SU-DHL-6 (cell line): Measurements from ENCODE around the gene RTL9.
"Not testable (repeated sequence)": the region's sequence is repeated elsewhere in the genome, so short reads cannot be mapped to it uniquely, and the experiment has no call there.

Source experiments
- H2AFZ ChIP-seq: fragments of 200-600 bp; sonication (generic); 2 replicates; pipeline ENCODE4 v1.6.1; 2014; ENCODE audit warnings: low read depth, mild to moderate bottlenecking, moderate library complexity, mixed read lengths, antibody characterized with exemption, low read length; ENCODE audit not compliant: severe bottlenecking
- H3F3A ChIP-seq: fragments of 200-600 bp; shearing (Covaris generic); 2 replicates; pipeline ENCODE4 v1.6.0; 2016; ENCODE audit warnings: antibody characterized with exemption, mild to moderate bottlenecking; ENCODE audit not compliant: insufficient read depth
- H3K27ac ChIP-seq: fragments of 200-600 bp; sonication (generic); 2 replicates; pipeline ENCODE4 v1.5.1; 2016; ENCODE audit warnings: low read depth, mild to moderate bottlenecking, low read length, moderate library complexity, mixed read lengths
- H3K27me3 ChIP-seq: fragments of 200-600 bp; sonication (generic), shearing (Covaris generic); 2 replicates; pipeline ENCODE4 v1.6.0; 2014; ENCODE audit warnings: mild to moderate bottlenecking, low read length
- H3K36me3 ChIP-seq: fragments of 200-600 bp; sonication (generic); 2 replicates; pipeline ENCODE4 v1.6.1; 2014; ENCODE audit warnings: mild to moderate bottlenecking, low read length, mixed read lengths
- H3K4me2 ChIP-seq: fragments of 300-600, 200-600 bp; shearing (Covaris generic), sonication (generic); 2 replicates; pipeline ENCODE4 v1.6.0; 2014; ENCODE audit warnings: low read length, low read depth, mild to moderate bottlenecking; ENCODE audit not compliant: poor library complexity, severe bottlenecking
- H3K4me3 ChIP-seq: fragments of 200-600 bp; sonication (generic); 2 replicates; pipeline ENCODE4 v1.5.1; 2014; ENCODE audit warnings: antibody characterized with exemption, low read length, mild to moderate bottlenecking, mixed read lengths; ENCODE audit not compliant: insufficient read depth, poor library complexity, severe bottlenecking
- H3K79me2 ChIP-seq: fragments of 200-600 bp; sonication (generic); 2 replicates; pipeline ENCODE4 v1.6.1; 2014; ENCODE audit warnings: mild to moderate bottlenecking, low read length, moderate library complexity; ENCODE audit not compliant: insufficient read depth
- H3K9ac ChIP-seq: fragments of 200-600 bp; sonication (generic); 2 replicates; pipeline ENCODE4 v1.7.0; 2014; ENCODE audit warnings: mild to moderate bottlenecking, low read length
- H3K9me2 ChIP-seq: fragments of 200-600 bp; sonication (generic); replicated peaks from 2 replicates; pipeline ENCODE4 v1.6.1; 2014; ENCODE audit warnings: low read length; ENCODE audit not compliant: insufficient read depth
- H3K9me3 ChIP-seq: fragments of 200-600 bp; sonication (generic); 2 replicates; pipeline ENCODE4 v1.6.1; 2014; ENCODE audit warnings: low read length, mixed read lengths; ENCODE audit not compliant: insufficient read depth
- H4K20me1 ChIP-seq: fragments of 200-600 bp; sonication (generic); 2 replicates; pipeline ENCODE4 v1.6.1; 2014; ENCODE audit warnings: low read depth, mild to moderate bottlenecking, antibody characterized with exemption, low read length, moderate library complexity, mixed read lengths
- EZH2phosphoT487 ChIP-seq: fragments of 200-600 bp; sonication (generic), shearing (Covaris generic); conservative IDR thresholded peaks from 2 replicates; pipeline ENCODE4 v1.6.1; 2018; ENCODE audit warnings: mild to moderate bottlenecking, antibody characterized with exemption, low read length, moderate library complexity, mixed read lengths
- TF ChIP-seq, protein P1 (sequence below): fragments of 200-600 bp; sonication (generic); IDR thresholded peaks from one replicate; pipeline ENCODE4 v1.5.1; 2017; ENCODE audit warnings: antibody characterized with exemption, mild to moderate bottlenecking, low read length, moderate library complexity; ENCODE audit not compliant: insufficient read depth, poor library complexity, severe bottlenecking

The RTL9 gene

DNA sequence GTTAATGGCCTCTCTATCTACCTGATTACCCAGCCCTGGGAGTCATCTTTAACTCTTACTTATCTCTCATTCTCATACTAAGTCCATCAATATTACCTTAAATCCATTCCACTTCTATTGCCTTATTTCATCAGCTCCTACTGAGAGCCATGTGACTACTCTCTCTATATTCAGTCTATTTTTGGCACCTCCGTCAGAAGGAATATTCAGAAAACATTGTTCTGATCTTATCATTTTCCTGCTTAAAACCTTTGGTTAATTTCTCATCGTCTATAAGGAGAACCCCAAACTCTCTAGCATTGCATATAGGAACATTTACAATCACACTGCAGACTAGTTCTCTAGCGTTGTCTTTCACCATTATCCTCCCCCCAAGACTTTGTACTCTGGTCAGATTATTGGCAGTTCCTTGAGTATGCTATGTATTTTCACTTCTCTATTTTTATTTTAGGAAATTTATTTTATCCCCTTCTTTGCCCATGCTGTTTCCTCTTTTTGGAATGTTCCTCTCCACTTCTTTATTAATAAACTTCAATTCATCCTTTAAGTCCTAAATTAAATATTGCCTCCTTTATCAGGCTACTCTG, 27.1 kb upstream of the RTL9 start:
- Histone ChIP-seq H3K27me3 (no peaks in the 10 kb centered on the region), H3K9me3 (no peaks in the 10 kb centered on the region), H3K9ac (no peak overlapping the region), H3F3A (no peaks in the 10 kb centered on the region), H3K4me2 (no peak overlapping the region), H4K20me1 (no peaks in the 10 kb centered on the region), H3K9me2 (no peaks in the 10 kb centered on the region), H3K36me3 (no peaks in the 10 kb centered on the region), H3K27ac (no peak overlapping the region), H2AFZ (no peak overlapping the region), H3K79me2 (no peaks in the 10 kb centered on the region), H3K4me3 (no peak overlapping the region)
- TF ChIP-seq, protein P1, sequence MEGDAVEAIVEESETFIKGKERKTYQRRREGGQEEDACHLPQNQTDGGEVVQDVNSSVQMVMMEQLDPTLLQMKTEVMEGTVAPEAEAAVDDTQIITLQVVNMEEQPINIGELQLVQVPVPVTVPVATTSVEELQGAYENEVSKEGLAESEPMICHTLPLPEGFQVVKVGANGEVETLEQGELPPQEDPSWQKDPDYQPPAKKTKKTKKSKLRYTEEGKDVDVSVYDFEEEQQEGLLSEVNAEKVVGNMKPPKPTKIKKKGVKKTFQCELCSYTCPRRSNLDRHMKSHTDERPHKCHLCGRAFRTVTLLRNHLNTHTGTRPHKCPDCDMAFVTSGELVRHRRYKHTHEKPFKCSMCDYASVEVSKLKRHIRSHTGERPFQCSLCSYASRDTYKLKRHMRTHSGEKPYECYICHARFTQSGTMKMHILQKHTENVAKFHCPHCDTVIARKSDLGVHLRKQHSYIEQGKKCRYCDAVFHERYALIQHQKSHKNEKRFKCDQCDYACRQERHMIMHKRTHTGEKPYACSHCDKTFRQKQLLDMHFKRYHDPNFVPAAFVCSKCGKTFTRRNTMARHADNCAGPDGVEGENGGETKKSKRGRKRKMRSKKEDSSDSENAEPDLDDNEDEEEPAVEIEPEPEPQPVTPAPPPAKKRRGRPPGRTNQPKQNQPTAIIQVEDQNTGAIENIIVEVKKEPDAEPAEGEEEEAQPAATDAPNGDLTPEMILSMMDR = no peak
- no peak for TF ChIP-seq EZH2phosphoT487

DNA sequence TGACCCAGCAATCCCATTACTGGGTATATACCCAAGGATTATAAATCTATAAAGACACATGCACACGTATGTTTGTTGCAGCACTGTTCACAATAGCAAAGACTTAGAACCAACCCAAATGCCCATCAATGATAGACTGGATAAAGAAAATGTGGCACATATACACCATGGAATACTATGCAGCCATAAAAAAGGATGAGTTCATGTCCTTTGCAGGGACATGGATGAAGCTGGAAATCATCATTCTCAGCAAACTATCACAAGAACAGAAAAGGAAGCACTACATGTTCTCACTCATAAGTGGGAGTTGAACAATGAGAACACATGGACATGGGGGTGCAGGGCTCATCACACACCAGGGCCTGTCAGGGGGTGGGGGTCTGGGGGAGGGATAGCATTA, 25.2 kb upstream of the RTL9 start:
- not testable (repeated sequence) for H3K9ac ChIP-seq, H3K4me2 ChIP-seq, H3K36me3 ChIP-seq, H2AFZ ChIP-seq, H3K27ac ChIP-seq, H3K4me3 ChIP-seq, H3F3A ChIP-seq, H4K20me1 ChIP-seq, H3K9me3 ChIP-seq, H3K79me2 ChIP-seq, H3K9me2 ChIP-seq, H3K27me3 ChIP-seq

DNA sequence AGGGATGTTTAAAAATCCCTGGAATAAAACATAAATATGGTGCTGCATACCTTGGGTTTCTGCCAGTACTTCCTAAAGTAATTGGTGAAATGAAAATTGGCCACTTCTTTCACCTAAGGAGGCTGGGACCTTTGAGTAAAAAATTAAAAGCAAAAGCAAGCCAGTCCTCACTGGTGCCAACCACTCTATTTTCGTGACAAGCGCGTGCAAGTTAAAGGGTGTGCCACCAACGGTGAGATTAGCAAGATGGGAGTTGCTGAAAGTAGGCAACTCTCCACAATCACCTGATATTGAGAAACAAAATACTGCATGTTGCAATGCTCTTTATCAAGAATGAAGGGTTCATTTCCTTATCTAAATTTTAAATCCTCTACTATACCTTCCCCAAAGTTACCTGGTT, 19.7 kb upstream of the RTL9 start:
- Histone ChIP-seq H3K27ac (no peak overlapping the region), H3K9ac (no peak overlapping the region), H2AFZ (no peak overlapping the region), H3K4me2 (no peak overlapping the region), H3K4me3 (no peak overlapping the region), H4K20me1 (no peaks in the 10 kb centered on the region), H3K36me3 (no peaks in the 10 kb centered on the region), H3K79me2 (no peaks in the 10 kb centered on the region), H3K9me3 (no peaks in the 10 kb centered on the region), H3K27me3 (no peaks in the 10 kb centered on the region), H3F3A (no peaks in the 10 kb centered on the region), H3K9me2 (no peaks in the 10 kb centered on the region)
- TF ChIP-seq, protein P1 = no peak
- TF ChIP-seq EZH2phosphoT487 = no peak

DNA sequence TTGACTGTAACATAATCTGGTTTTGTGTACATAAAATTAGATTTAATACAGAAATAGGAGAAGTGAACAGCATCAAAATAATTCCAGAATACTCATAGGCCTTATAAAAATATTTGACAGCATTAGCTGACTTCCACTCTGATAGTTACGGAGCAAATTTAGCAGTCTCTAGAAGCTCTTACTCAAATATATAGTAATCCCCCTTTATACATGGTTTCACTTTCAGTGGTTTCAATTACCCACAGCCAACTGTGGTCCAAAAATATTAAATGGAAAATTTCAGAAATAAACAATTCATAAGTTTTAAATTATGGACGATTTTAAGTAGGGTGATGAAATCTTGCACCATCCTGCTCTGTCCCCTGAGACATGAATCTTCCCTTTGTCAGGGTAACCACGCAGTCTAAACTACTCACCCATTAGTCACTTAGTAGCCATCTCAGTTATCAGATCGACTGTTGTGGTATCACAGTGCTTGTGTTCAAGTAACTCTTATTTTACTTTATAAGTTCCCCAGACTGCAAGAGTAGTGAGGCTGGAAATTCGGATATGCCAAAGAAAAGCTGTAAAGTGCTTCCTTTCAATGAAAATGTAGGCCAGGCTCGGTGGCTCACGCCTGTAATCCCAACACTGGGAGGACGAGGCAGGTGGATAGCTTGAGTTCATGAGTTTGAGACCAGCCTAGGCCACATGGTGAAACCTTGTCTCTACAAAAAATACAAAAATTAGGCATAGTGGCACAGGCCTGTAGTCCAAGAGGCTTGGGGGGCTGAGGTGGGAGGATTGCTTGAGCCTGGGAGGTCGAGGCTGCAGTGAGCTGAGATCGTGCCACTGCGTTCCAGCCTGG, 17.2 kb upstream of the RTL9 start:
- no peaks in the 10 kb centered on the region for H3K9me2 ChIP-seq
- H3F3A ChIP-seq = no peaks in the 10 kb centered on the region
- TF ChIP-seq, protein P1 = no peak
- TF ChIP-seq EZH2phosphoT487 = no peak
- no peaks in the 10 kb centered on the region for H4K20me1 ChIP-seq
- no peak overlapping the region for H3K9ac ChIP-seq
- H3K79me2 ChIP-seq = no peaks in the 10 kb centered on the region
- no peaks in the 10 kb centered on the region for H3K27me3 ChIP-seq
- H3K36me3 ChIP-seq = no peaks in the 10 kb centered on the region
- no peaks in the 10 kb centered on the region for H3K9me3 ChIP-seq
- no peak overlapping the region for H3K4me3 ChIP-seq
- H2AFZ ChIP-seq = no peak overlapping the region
- H3K27ac ChIP-seq = no peak overlapping the region
- H3K4me2 ChIP-seq = peak overlapping the region; percentile 13
